ENCODE measurements around the gene ACTG1. TPM values are rescaled to one million over a fixed set of nuclear protein-coding genes. Genes with fewer than 3 reads are reported as not detected.

The ACTG1 gene
- total RNA-seq, 5 donors from 2014 or later (not counting 1 experiment from before 2014, with no cell fraction given) = 1,183 to 1,383 (median 1,262) TPM

DNA sequence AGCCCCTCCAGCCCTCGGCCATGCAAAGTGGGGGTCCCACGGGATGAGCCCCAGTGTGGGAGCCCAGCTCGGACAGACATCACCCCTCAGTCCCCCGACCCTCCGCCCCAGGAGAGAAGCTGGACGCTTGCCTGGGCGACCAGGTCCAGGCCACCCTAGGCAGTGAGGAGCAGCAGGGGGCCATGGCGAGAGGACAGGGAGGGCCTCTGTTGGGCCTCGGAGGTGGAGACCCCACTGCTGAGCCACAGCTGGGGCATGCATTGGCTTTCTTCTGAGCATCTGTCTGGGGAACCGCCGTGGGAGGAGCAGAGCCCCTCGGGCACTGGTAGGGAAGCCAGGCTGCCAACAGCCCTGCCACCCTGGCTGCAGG lies 13.0 kb downstream of the ACTG1 start:
- Histone ChIP-seq H3K36me3 (ENCODE audit: control insufficient read depth in 2 of 2, extremely low read depth in 1 of 2, insufficient read depth in 1 of 2, low read length in 1 of 2) (no peaks in the 10 kb centered on the region), H3K9me3 (no peaks in the 10 kb centered on the region), H3K27ac (ENCODE audit: low read length) (no peak overlapping the region), H3K27me3 (replicated peaks in 1 of 2; ENCODE audit: control insufficient read depth in 2 of 2, extremely low read depth in 1 of 2, insufficient read depth in 2 of 2, low read length in 1 of 2) (peaks cover 0 to 31% of the 10 kb centered on the region in 2 experiments), H3K4me1 (ENCODE audit: control insufficient read depth in 1 of 2, extremely low read depth in 1 of 2, insufficient read depth in 2 of 2, low read length in 2 of 2) (peaks cover 0 to 3% of the 10 kb centered on the region in 2 experiments), H3K4me3 (ENCODE audit: control insufficient read depth in 1 of 2, extremely low read depth in 1 of 2, low read length in 1 of 2) (no peak overlapping the region)
- DNase-seq = no peak
- Mint-ChIP-seq H3K4me3 (no peak overlapping the region), H3K27me3 (peaks cover 0 to 2% of the 10 kb centered on the region in 2 donors), H3K9me3 (no peaks in the 10 kb centered on the region), H3K4me1 (peaks cover 0 to 4% (median 0%) of the 10 kb centered on the region in 3 donors), H3K36me3 (no peaks in the 10 kb centered on the region), H3K27ac (no peak overlapping the region)
- no peak for ATAC-seq (replicated peaks in 1 of 4)
- CTCF ChIA-PET = no interaction called here
- 84% methylated on average over 12 of the region's 12 CpGs for WGBS (ENCODE audit: insufficient coverage)
- POLR2A ChIA-PET = no interaction called here

DNA sequence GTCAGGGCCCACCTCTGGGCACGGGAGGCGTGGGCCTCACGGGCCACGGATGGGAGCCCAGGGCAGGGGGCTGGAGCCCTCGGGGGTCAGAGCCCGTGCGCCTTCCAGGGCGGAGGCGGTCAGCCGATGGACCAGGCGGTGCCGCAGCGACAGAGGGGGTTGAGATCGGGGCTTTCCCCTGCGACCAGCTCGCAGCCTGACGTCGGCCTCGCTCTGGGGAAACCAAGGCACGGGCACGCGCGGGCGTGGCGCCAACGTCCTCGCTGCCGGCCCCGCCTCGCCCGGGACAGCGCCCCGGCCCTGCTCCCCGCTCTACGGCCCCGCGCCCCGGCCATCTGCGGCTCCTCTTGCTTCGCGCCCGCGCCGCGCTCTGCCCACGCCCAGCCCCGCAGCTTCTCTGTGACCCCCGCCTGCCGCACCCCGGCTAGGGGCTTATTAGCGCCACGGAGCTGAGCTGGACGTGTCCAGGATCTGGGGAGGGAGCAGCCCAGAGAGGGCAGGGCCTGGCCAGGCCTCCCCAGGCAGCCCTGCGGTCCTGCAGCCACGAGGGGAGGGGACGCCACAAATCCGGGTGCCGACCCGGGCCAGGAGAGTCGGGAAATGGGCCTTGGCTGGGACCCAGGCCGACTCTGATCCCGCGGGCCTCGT lies 13.5 kb downstream of the ACTG1 start:
- Histone ChIP-seq H3K4me3 (ENCODE audit: control insufficient read depth in 1 of 2, extremely low read depth in 1 of 2, low read length in 1 of 2) (no peak overlapping the region), H3K36me3 (ENCODE audit: control insufficient read depth in 2 of 2, extremely low read depth in 1 of 2, insufficient read depth in 1 of 2, low read length in 1 of 2) (no peaks in the 10 kb centered on the region), H3K9me3 (no peaks in the 10 kb centered on the region), H3K27ac (ENCODE audit: low read length) (no peak overlapping the region), H3K27me3 (replicated peaks in 1 of 2; ENCODE audit: control insufficient read depth in 2 of 2, extremely low read depth in 1 of 2, insufficient read depth in 2 of 2, low read length in 1 of 2) (peaks cover 0 to 31% of the 10 kb centered on the region in 2 experiments), H3K4me1 (ENCODE audit: control insufficient read depth in 1 of 2, extremely low read depth in 1 of 2, insufficient read depth in 2 of 2, low read length in 2 of 2) (peaks cover 0 to 3% of the 10 kb centered on the region in 2 experiments)
- H3K36me3 Mint-ChIP-seq = no peaks in the 10 kb centered on the region
- DNase-seq (no peak), ATAC-seq (replicated peaks in 1 of 4) (no peak)
- H3K4me1 Mint-ChIP-seq = peaks cover 0 to 6% (median 0%) of the 10 kb centered on the region in 3 donors
- H3K27me3 Mint-ChIP-seq = peaks cover 0 to 2% of the 10 kb centered on the region in 2 donors
- WGBS (ENCODE audit: insufficient coverage) = 72% methylated on average over 64 of the region's 64 CpGs
- CTCF ChIA-PET = no interaction called here
- no peak overlapping the region for H3K27ac Mint-ChIP-seq
- H3K4me3 Mint-ChIP-seq = no peak overlapping the region
- H3K9me3 Mint-ChIP-seq = no peaks in the 10 kb centered on the region
- POLR2A ChIA-PET = no interaction called here

DNA sequence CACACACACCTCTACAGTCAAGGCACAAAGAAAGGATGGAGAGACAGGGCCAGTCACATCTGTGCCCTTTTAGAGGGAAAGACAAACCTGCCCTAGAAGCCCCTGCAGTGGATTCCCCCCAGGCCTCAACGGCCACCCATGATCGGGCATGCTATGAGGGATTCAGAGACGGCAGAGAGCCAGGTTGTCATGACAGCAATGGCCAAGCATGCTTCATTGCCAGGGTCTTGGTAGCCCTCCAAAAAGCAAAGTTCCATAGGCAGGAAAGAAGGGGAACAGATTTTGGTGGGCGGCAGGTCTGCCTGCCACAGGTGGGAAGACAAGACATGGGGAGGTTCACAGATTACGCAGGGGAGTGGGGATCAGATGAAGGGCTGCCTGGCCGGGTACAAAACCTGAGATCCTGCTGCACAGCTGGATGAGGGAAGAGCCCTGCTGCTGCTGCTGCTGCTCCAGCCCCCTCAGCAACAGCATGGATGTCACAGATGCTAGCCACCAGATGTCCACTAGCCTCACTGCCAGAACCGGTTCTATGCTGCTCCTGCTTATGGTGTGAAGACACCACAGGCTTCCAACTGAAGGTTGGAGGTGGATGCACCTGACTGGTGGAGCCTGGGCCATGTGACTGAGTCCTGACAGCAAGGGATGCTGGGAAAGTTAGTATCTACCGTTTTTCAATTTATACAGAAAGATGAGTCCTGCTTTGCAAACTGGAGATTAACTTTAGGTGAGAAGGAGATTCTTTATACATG lies 17.8 kb downstream of the ACTG1 start:
- H3K27ac Mint-ChIP-seq = no peak overlapping the region
- no peaks in the 10 kb centered on the region for H3K9me3 ChIP-seq
- no peaks in the 10 kb centered on the region for H3K36me3 Mint-ChIP-seq
- no peak overlapping the region for H3K4me3 Mint-ChIP-seq
- peaks cover 0 to 47% of the 10 kb centered on the region in 2 experiments for H3K27me3 ChIP-seq (replicated peaks in 1 of 2; ENCODE audit: control insufficient read depth in 2 of 2, extremely low read depth in 1 of 2, insufficient read depth in 2 of 2, low read length in 1 of 2)
- no peak for DNase-seq
- no peak overlapping the region for H3K4me3 ChIP-seq (ENCODE audit: control insufficient read depth in 1 of 2, extremely low read depth in 1 of 2, low read length in 1 of 2)
- ChIA-PET POLR2A (no interaction called here), CTCF (no interaction called here)
- peaks cover 0 to 3% of the 10 kb centered on the region in 2 experiments for H3K4me1 ChIP-seq (ENCODE audit: control insufficient read depth in 1 of 2, extremely low read depth in 1 of 2, insufficient read depth in 2 of 2, low read length in 2 of 2)
- peak in 1 of 4 experiments; percentile 43 for ATAC-seq (replicated peaks in 1 of 4)
- H3K4me1 Mint-ChIP-seq = peaks cover 0 to 6% (median 0%) of the 10 kb centered on the region in 3 donors
- peaks cover 0 to 4% of the 10 kb centered on the region in 2 donors for H3K27me3 Mint-ChIP-seq
- H3K36me3 ChIP-seq (ENCODE audit: control insufficient read depth in 2 of 2, extremely low read depth in 1 of 2, insufficient read depth in 1 of 2, low read length in 1 of 2) = no peaks in the 10 kb centered on the region
- 71% methylated on average over 8 of the region's 8 CpGs for WGBS (ENCODE audit: insufficient coverage)
- no peaks in the 10 kb centered on the region for H3K9me3 Mint-ChIP-seq
- no peak overlapping the region for H3K27ac ChIP-seq (ENCODE audit: low read length)

DNA sequence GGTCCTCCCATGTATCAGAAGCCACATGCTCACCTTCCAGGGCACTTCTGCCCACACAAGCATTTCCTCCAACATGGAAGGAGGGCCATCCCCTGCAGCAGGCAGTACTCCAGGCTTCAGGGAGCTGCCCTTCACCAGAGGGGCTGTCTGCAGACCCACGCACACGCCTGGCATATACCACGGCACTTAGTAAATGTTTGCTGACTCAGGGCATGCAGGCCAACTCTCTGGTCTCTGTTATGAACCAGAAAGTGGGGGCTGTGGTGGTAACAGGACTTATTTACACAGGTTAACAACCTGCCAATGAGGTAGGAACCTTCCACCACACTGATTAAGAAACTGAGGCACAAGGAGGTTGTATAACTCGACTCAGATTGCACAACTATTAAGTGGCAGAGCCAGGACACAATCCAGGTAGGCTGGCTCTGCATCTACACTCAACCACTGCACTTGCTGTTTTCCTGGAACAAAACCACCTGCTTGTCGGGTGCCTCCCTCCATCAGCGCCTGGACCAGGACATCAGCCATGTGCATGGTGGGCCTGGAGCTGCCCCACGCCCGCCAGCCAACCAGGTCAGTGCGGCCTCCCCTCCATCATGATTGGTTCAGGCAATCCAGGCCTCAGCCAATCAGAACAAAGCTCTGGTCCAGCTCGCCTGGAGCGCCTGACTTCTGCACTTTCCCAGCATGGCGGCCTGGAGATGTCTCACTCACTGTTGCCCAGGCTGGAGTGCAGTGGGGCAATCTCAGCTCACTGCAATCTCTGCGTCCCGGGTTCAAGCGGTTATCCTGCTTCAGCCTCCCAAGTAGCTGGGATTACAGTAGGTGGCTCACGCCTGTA lies 19.2 kb downstream of the ACTG1 start:
- no peaks in the 10 kb centered on the region for H3K36me3 Mint-ChIP-seq
- WGBS (ENCODE audit: insufficient coverage) = 91% methylated on average over 12 of the region's 16 CpGs
- H3K27me3 Mint-ChIP-seq = peaks cover 0 to 8% of the 10 kb centered on the region in 2 donors
- no peak for DNase-seq
- H3K4me3 Mint-ChIP-seq = no peak overlapping the region
- ChIA-PET CTCF (no interaction called here), POLR2A (no interaction called here)
- H3K4me1 ChIP-seq (ENCODE audit: control insufficient read depth in 1 of 2, extremely low read depth in 1 of 2, insufficient read depth in 2 of 2, low read length in 2 of 2) = peaks cover 0 to 6% of the 10 kb centered on the region in 2 experiments
- H3K27ac Mint-ChIP-seq = no peak overlapping the region
- ATAC-seq (replicated peaks in 1 of 4) = no peak
- H3K27me3 ChIP-seq (replicated peaks in 1 of 2; ENCODE audit: control insufficient read depth in 2 of 2, extremely low read depth in 1 of 2, insufficient read depth in 2 of 2, low read length in 1 of 2) = peaks cover 0 to 45% of the 10 kb centered on the region in 2 experiments
- no peaks in the 10 kb centered on the region for H3K9me3 Mint-ChIP-seq
- no peaks in the 10 kb centered on the region for H3K9me3 ChIP-seq
- no peak overlapping the region for H3K27ac ChIP-seq (ENCODE audit: low read length)
- H3K4me1 Mint-ChIP-seq = peaks cover 0 to 6% (median 3%) of the 10 kb centered on the region in 3 donors
- no peak overlapping the region for H3K4me3 ChIP-seq (ENCODE audit: control insufficient read depth in 1 of 2, extremely low read depth in 1 of 2, low read length in 1 of 2)
- no peaks in the 10 kb centered on the region for H3K36me3 ChIP-seq (ENCODE audit: control insufficient read depth in 2 of 2, extremely low read depth in 1 of 2, insufficient read depth in 1 of 2, low read length in 1 of 2)

DNA sequence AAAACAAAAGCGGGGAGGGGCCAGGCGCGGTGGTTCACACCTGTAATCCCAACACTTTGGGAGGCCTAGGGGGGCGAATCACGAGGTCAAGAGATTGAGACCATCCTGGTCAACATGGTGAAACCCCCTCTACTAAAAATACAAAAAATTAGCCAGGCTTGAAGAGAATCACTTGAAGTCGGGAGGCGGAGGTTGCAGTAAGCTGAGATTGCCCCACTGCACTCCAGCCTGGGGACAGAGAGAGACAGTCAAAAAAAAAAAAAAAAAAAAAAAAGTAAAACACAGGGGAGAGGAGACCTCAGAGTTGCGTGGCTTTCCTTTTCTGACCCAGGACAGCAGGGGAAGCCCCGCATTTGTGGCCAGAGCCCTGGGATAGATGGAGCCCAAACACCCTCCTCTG lies 19.9 kb downstream of the ACTG1 start:
- DNase-seq (no peak), ATAC-seq (replicated peaks in 1 of 4) (no peak)
- H3K36me3 Mint-ChIP-seq = no peaks in the 10 kb centered on the region
- H3K27me3 Mint-ChIP-seq = peaks cover 0 to 8% of the 10 kb centered on the region in 2 donors
- H3K9me3 ChIP-seq = no peaks in the 10 kb centered on the region
- peaks cover 0 to 6% (median 3%) of the 10 kb centered on the region in 3 donors for H3K4me1 Mint-ChIP-seq
- H3K4me3 ChIP-seq (ENCODE audit: control insufficient read depth in 1 of 2, extremely low read depth in 1 of 2, low read length in 1 of 2) = no peak overlapping the region
- H3K4me3 Mint-ChIP-seq = no peak overlapping the region
- H3K27me3 ChIP-seq (replicated peaks in 1 of 2; ENCODE audit: control insufficient read depth in 2 of 2, extremely low read depth in 1 of 2, insufficient read depth in 2 of 2, low read length in 1 of 2) = peaks cover 0 to 41% of the 10 kb centered on the region in 2 experiments
- H3K4me1 ChIP-seq (ENCODE audit: control insufficient read depth in 1 of 2, extremely low read depth in 1 of 2, insufficient read depth in 2 of 2, low read length in 2 of 2) = peaks cover 0 to 11% of the 10 kb centered on the region in 2 experiments
- no peak overlapping the region for H3K27ac Mint-ChIP-seq
- CTCF ChIA-PET = no interaction called here
- WGBS (ENCODE audit: insufficient coverage) = 100% methylated on average over 1 of the region's 9 CpGs
- no peak overlapping the region for H3K27ac ChIP-seq (ENCODE audit: low read length)
- H3K36me3 ChIP-seq (ENCODE audit: control insufficient read depth in 2 of 2, extremely low read depth in 1 of 2, insufficient read depth in 1 of 2, low read length in 1 of 2) = no peaks in the 10 kb centered on the region
- H3K9me3 Mint-ChIP-seq = no peaks in the 10 kb centered on the region
- POLR2A ChIA-PET = no interaction called here

DNA sequence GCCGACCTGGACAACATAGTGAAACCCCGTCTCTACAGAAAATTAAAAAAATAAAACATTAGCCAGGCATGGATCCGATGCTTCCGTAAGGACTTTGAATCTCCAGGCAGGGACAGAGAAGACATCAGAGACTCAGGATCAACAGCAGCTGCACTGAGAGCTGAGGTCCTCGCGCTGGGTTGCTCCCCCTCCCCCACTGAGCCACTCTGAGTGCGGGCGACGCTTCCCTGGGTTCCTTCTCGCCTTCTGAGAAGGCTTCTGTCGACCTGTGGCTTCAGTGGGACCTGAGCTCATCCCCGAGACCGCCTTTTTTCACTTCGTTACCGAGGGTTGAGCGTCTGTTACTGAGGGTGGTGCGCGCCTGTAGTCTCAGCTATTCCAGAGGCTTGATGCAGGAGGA lies 20.4 kb downstream of the ACTG1 start:
- Histone ChIP-seq H3K27me3 (replicated peaks in 1 of 2; ENCODE audit: control insufficient read depth in 2 of 2, extremely low read depth in 1 of 2, insufficient read depth in 2 of 2, low read length in 1 of 2) (peaks cover 0 to 37% of the 10 kb centered on the region in 2 experiments), H3K9me3 (no peaks in the 10 kb centered on the region), H3K4me3 (ENCODE audit: control insufficient read depth in 1 of 2, extremely low read depth in 1 of 2, low read length in 1 of 2) (no peak overlapping the region), H3K4me1 (ENCODE audit: control insufficient read depth in 1 of 2, extremely low read depth in 1 of 2, insufficient read depth in 2 of 2, low read length in 2 of 2) (peaks cover 0 to 15% of the 10 kb centered on the region in 2 experiments), H3K36me3 (ENCODE audit: control insufficient read depth in 2 of 2, extremely low read depth in 1 of 2, insufficient read depth in 1 of 2, low read length in 1 of 2) (no peaks in the 10 kb centered on the region), H3K27ac (ENCODE audit: low read length) (no peak overlapping the region)
- H3K4me1 Mint-ChIP-seq = peaks cover 0 to 6% (median 3%) of the 10 kb centered on the region in 3 donors
- DNase-seq (no peak), ATAC-seq (replicated peaks in 1 of 4) (no peak)
- no peak overlapping the region for H3K27ac Mint-ChIP-seq
- CTCF ChIA-PET = no interaction called here
- H3K4me3 Mint-ChIP-seq = peak overlapping the region in 1 of 3 donors; percentile 24
- POLR2A ChIA-PET = no interaction called here
- no peaks in the 10 kb centered on the region for H3K36me3 Mint-ChIP-seq
- WGBS (ENCODE audit: insufficient coverage) = 63% methylated on average over 17 of the region's 18 CpGs
- peaks cover 0 to 8% of the 10 kb centered on the region in 2 donors for H3K27me3 Mint-ChIP-seq
- H3K9me3 Mint-ChIP-seq = no peaks in the 10 kb centered on the region

All from T-cell (primary cell).